ENCODE data around the gene FOXJ3. TPM values are rescaled to one million over a fixed set of nuclear protein-coding genes. Genes with fewer than 3 reads are reported as not detected.

FOXJ3 gene
- 12.7 to 21.9 TPM (median 18.2 TPM) in 5 replicates for total RNA-seq (2022; extraction: Qiagen RNA extraction; ENCODE audit: low read depth)

GRCh38 chr1:42335050-42335808 is at the start of gene FOXJ3:
TSS of gene FOXJ3 (minus strand) at chr1:42335235. CDS start at chr1:42311093, 24,142 bp downstream.

GRCh38 chr1:42380586-42381279 is 45.7 kb upstream of the FOXJ3 start, which contains the start of gene RIMKLA:
TSS of gene RIMKLA (plus strand) at chr1:42380792. CDS start at chr1:42380935, 143 bp downstream.

DNA sequence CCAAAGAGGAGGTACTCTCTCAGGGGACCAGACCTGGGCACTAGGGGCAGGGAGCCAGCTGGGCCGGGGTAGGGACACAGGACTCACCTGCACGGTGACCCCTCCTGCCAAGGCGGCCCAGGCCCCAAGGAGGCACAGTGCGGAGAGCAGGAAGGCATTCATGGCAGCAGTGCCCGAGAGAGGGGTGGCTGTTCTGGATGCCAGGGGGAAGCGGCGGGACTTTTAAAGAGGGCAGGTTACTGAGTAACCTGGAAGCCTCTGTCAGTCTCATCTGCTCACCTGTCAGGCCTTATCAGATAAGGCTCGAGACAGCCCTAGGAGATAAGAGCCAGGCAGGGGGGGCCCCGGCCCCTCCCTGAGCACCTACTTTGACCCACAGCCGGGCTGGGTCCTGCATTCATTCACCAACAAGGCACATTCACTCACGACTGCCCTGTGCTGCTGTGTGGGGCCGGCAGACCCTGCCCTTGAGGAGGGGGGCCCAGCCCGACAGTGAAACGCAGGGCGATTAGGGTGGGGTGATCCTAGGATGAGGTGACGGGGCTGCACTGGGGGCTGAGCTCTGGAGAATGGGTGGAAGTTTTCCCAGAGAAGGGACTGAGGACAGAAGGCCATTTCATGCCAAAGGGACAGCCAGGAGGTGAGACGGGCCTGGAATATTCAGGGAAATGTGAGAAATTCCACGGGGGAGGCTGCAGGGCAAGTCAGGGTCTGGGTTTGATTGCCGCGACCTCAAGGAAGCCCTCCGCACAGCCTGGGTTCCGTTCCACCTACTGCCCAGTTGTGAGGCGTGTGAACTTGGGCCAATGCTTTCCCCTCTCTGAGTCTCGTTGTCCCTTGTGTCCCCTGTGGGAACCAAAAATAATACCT is 170.2 kb downstream of the FOXJ3 start, which contains the start of gene GUCA2A:
TSS of gene GUCA2A (minus strand) at position 195 of the 870 bp plus-strand sequence. CDS start at position 162, 33 bp downstream.

DNA sequence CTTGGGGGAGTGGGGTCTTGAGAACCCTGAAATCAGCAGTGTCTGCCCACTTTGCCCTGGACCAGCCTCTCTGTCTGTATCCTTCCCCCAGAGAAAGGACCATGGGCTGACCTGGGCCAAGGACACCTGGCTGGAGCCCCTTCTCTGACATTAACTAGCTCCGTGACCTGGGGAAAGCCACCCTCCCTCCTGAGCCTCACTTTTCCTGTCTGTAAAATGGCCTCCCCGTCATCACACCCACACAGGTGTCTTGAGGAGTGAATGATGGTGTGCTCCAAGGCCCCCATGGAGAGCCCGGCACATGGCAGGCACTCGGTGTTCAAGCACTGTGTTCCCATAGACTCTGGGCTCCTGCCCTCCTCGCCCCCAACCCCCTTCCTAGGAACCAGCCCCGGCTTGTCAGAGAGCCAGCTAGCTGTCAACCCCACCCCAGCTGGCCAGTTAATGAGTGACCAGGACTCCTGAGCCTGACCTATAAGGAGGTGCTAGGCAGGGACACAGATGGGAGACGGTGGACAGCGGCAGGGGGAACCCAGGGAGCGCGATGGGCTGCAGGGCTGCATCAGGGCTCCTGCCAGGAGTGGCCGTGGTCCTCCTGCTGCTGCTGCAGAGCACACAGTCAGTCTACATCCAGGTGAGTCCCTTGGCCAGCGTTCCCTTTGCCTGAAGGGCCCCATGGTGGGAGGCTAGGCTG is 182.0 kb downstream of the FOXJ3 start, which contains the start of gene GUCA2B:
TSS of gene GUCA2B (plus strand) at position 504 of the 694 bp plus-strand sequence. CDS start at position 545, 41 bp downstream.

Other genes with a start within 250 kb of the FOXJ3 start
- gene GUCA2B, start 181.8 kb downstream of the FOXJ3 start, total RNA-seq (2022; extraction: Qiagen RNA extraction; ENCODE audit: low read depth) = 0.42 TPM in 1 of 5 replicates, not detected in the others
- not detected in 5 replicates for gene GUCA2A, start 170.5 kb downstream of the FOXJ3 start, total RNA-seq (2022; extraction: Qiagen RNA extraction; ENCODE audit: low read depth)
- 0.50 to 1.1 TPM (median 0.87 TPM) in 5 replicates for gene RIMKLA, start 45.6 kb upstream of the FOXJ3 start, total RNA-seq (2022; extraction: Qiagen RNA extraction; ENCODE audit: low read depth)
- gene ZMYND12, start 120.8 kb upstream of the FOXJ3 start, total RNA-seq (2022; extraction: Qiagen RNA extraction; ENCODE audit: low read depth) = 0.23 to 1.2 TPM (median 0.33 TPM) in 5 replicates
- 37.2 to 48.1 TPM (median 37.6 TPM) in 5 replicates for gene PPCS, start 121.3 kb upstream of the FOXJ3 start, total RNA-seq (2022; extraction: Qiagen RNA extraction; ENCODE audit: low read depth)
- 0.94 to 1.5 TPM (median 1.2 TPM) in 5 replicates for gene CCDC30, start 128.1 kb upstream of the FOXJ3 start, total RNA-seq (2022; extraction: Qiagen RNA extraction; ENCODE audit: low read depth)